ENCODE results near the gene MARCHF11. TPM values are rescaled to one million over a fixed set of nuclear protein-coding genes. Genes with fewer than 3 reads are reported as not detected.

Gene MARCHF11
- total RNA-seq, 1 donor from 2014 or later: not detected

DNA sequence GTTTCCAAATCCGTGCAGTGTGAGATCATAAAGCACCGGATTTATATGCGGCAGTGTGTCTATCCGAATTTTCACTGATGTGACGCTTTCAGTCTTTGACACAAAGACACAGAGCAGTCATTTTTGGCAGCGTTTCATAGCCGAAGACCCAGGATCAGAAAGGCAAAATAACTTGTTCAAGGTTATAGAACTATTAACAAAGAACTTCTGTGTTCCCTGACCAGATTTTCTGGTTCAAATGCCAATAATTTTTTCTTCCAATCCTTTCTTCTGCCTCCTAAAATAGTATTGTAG is 1.1 kb upstream of the MARCHF11 start:
- no peaks in the 10 kb centered on the region for H3K79me2 ChIP-seq (ENCODE audit: low read depth)
- no peaks in the 10 kb centered on the region for H3K9me3 Mint-ChIP-seq
- peak overlapping the region; percentile 58 for H3K4me3 ChIP-seq
- no peaks in the 10 kb centered on the region for H3K36me3 ChIP-seq
- peaks cover 5% of the 10 kb centered on the region for H4K20me1 ChIP-seq (ENCODE audit: low read depth)
- peaks cover 43% of the 10 kb centered on the region for H3K27me3 Mint-ChIP-seq (ENCODE audit: insufficient read depth, low read depth)
- no peak for DNase-seq (ENCODE audit: low spot score)
- peaks cover 4% of the 10 kb centered on the region for H3K4me1 ChIP-seq
- no peak overlapping the region for H2AFZ ChIP-seq (replicated peaks)
- H3F3A ChIP-seq (ENCODE audit: low read depth): peaks cover 15% of the 10 kb centered on the region
- no peaks in the 10 kb centered on the region for H3K9me3 ChIP-seq (ENCODE audit: low read depth)
- H3K4me1 Mint-ChIP-seq: peaks cover 8% of the 10 kb centered on the region
- TF ChIP-seq EZH2phosphoT487 (IDR thresholded peaks at IDR 0.05): no peak
- no peak for TF ChIP-seq EZH2 (IDR thresholded peaks at IDR 0.05)
- TF ChIP-seq, protein P1, sequence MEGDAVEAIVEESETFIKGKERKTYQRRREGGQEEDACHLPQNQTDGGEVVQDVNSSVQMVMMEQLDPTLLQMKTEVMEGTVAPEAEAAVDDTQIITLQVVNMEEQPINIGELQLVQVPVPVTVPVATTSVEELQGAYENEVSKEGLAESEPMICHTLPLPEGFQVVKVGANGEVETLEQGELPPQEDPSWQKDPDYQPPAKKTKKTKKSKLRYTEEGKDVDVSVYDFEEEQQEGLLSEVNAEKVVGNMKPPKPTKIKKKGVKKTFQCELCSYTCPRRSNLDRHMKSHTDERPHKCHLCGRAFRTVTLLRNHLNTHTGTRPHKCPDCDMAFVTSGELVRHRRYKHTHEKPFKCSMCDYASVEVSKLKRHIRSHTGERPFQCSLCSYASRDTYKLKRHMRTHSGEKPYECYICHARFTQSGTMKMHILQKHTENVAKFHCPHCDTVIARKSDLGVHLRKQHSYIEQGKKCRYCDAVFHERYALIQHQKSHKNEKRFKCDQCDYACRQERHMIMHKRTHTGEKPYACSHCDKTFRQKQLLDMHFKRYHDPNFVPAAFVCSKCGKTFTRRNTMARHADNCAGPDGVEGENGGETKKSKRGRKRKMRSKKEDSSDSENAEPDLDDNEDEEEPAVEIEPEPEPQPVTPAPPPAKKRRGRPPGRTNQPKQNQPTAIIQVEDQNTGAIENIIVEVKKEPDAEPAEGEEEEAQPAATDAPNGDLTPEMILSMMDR (IDR thresholded peaks at IDR 0.05): no peak
- H3K27me3 ChIP-seq: peaks cover 85% of the 10 kb centered on the region
- H3K27ac ChIP-seq: no peak overlapping the region
- H3K27ac Mint-ChIP-seq: no peak overlapping the region
- peak overlapping the region; percentile 90 for H3K4me2 ChIP-seq
- no peak overlapping the region for H3K9ac ChIP-seq
- no peaks in the 10 kb centered on the region for H3K36me3 Mint-ChIP-seq
- peak overlapping the region; percentile 81 for H3K4me3 Mint-ChIP-seq

DNA sequence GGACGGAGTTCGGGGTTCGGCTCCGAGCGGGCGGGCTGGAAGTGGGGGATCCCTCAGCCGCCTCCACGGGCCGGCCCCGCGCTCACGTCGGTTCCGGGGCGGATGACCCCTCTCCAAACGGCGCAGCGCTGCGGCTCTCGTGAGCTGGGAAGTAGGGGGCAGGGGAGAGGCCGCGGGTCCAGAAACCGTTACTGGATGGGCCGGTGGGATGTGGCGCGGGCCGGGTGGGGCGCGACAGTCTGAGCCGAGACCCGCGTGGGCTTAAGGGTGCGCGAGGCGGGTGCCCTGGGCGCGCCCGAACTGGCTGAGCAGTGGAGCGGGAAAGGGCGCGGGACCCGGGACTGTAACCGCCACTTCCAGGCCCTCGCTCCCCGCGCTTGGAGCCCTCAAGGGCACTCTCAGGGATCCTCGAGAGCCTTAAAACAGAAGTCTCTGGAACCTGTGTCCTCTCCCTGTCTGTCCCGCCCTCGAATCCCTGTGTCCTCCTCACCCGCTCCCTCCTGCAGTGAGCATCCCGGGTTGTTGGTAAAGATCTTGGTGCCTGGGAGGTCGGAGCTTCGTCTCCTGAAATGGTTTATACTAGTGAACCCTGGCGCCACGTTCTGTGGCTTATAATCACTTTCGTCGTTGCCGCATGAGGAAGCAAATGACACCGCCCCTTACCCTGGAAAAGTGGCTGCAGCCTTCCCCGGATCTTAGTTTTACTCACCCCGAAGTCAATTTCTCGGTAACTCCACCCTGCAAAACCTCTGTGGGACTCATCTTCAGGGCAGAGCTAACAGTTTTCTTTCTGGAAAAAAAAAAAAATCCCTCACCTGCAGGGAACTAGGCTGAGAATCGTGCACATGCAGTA is 571 bp upstream of the MARCHF11 start:
- Histone ChIP-seq H3K4me2 (peak overlapping the region; percentile 90), H2AFZ (replicated peaks) (no peak overlapping the region), H3K4me1 (peaks cover 4% of the 10 kb centered on the region), H3K9ac (no peak overlapping the region), H3K79me2 (ENCODE audit: low read depth) (no peaks in the 10 kb centered on the region), H3K27ac (no peak overlapping the region), H3F3A (ENCODE audit: low read depth) (peaks cover 15% of the 10 kb centered on the region), H3K9me3 (ENCODE audit: low read depth) (no peaks in the 10 kb centered on the region), H4K20me1 (ENCODE audit: low read depth) (peaks cover 5% of the 10 kb centered on the region), H3K36me3 (no peaks in the 10 kb centered on the region), H3K27me3 (peaks cover 86% of the 10 kb centered on the region), H3K4me3 (peak overlapping the region; percentile 58)
- Mint-ChIP-seq H3K4me3 (peak overlapping the region; percentile 81), H3K27ac (no peak overlapping the region), H3K9me3 (no peaks in the 10 kb centered on the region), H3K4me1 (peaks cover 8% of the 10 kb centered on the region), H3K36me3 (no peaks in the 10 kb centered on the region), H3K27me3 (ENCODE audit: insufficient read depth, low read depth) (peaks cover 43% of the 10 kb centered on the region)
- peak; percentile 52 for DNase-seq (ENCODE audit: low spot score)
- TF ChIP-seq EZH2 (IDR thresholded peaks at IDR 0.05) (peak; percentile 76), EZH2phosphoT487 (IDR thresholded peaks at IDR 0.05) (peak; percentile 64)
- TF ChIP-seq, protein P1 (IDR thresholded peaks at IDR 0.05): no peak

DNA sequence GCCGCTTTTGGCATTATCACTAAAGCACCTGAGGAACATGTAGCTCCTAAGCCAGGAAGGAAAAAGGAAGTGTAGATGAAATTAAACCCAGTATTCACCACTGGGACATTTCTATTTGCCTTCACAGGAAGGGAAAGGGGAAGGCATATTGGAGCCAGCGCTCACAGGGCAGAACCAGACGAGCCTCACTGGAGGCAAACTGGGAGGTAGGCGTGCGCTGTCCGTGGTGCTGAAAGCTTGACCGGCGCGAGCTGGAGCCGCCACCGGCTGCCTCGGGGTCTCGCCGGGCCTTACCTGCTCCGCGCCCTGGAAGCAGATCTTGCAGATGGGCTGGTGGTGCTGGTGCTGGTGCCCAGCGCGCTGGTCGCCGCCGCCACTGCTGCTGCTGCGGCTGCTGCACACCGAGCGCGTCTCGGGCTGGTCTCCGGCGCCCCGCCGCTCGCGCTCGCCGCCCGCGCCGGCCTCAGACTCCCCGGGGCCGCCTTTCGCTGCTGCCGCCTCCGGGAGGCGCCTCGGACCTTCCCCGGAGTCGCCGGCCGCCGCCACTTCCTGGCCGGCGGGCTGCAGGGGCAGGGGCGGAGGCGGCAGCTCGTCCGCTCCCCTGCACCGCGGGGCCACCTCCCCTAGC is 732 bp downstream of the MARCHF11 start:
- peaks cover 15% of the 10 kb centered on the region for H3F3A ChIP-seq (ENCODE audit: low read depth)
- peak overlapping the region; percentile 80 for H3K4me2 ChIP-seq
- H3K27me3 ChIP-seq: peaks cover 76% of the 10 kb centered on the region
- no peak overlapping the region for H2AFZ ChIP-seq (replicated peaks)
- Mint-ChIP-seq H3K27ac (no peak overlapping the region), H3K4me1 (peaks cover 8% of the 10 kb centered on the region), H3K9me3 (no peaks in the 10 kb centered on the region), H3K27me3 (ENCODE audit: insufficient read depth, low read depth) (peaks cover 43% of the 10 kb centered on the region), H3K4me3 (peak overlapping the region; percentile 82), H3K36me3 (no peaks in the 10 kb centered on the region)
- H3K27ac ChIP-seq: no peak overlapping the region
- H3K4me1 ChIP-seq: peaks cover 4% of the 10 kb centered on the region
- H4K20me1 ChIP-seq (ENCODE audit: low read depth): peaks cover 5% of the 10 kb centered on the region
- peak; percentile 97 for DNase-seq (ENCODE audit: low spot score)
- H3K9me3 ChIP-seq (ENCODE audit: low read depth): no peaks in the 10 kb centered on the region
- no peaks in the 10 kb centered on the region for H3K79me2 ChIP-seq (ENCODE audit: low read depth)
- TF ChIP-seq EZH2 (IDR thresholded peaks at IDR 0.05) (peak; percentile 69), EZH2phosphoT487 (IDR thresholded peaks at IDR 0.05) (no peak)
- TF ChIP-seq, protein P1 (IDR thresholded peaks at IDR 0.05): no peak
- H3K9ac ChIP-seq: no peak overlapping the region
- H3K4me3 ChIP-seq: peak overlapping the region; percentile 58
- no peaks in the 10 kb centered on the region for H3K36me3 ChIP-seq

Measured in neural progenitor cell (in vitro differentiated cells).